ENCODE results near the gene HPSE.

GRCh38 chr4:83269256-83269655 lies 65.4 kb downstream of the HPSE start:
- TF ChIP-seq, protein P1, sequence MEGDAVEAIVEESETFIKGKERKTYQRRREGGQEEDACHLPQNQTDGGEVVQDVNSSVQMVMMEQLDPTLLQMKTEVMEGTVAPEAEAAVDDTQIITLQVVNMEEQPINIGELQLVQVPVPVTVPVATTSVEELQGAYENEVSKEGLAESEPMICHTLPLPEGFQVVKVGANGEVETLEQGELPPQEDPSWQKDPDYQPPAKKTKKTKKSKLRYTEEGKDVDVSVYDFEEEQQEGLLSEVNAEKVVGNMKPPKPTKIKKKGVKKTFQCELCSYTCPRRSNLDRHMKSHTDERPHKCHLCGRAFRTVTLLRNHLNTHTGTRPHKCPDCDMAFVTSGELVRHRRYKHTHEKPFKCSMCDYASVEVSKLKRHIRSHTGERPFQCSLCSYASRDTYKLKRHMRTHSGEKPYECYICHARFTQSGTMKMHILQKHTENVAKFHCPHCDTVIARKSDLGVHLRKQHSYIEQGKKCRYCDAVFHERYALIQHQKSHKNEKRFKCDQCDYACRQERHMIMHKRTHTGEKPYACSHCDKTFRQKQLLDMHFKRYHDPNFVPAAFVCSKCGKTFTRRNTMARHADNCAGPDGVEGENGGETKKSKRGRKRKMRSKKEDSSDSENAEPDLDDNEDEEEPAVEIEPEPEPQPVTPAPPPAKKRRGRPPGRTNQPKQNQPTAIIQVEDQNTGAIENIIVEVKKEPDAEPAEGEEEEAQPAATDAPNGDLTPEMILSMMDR (IDR thresholded peaks at IDR 0.05 in 2 of 3, conservative IDR thresholded peaks at IDR 0.05 in 1 of 3; ENCODE audit: borderline replicate concordance in 1 of 3, insufficient read depth in 1 of 3, low read depth in 2 of 3, low read length in 2 of 3): no peak
- TF ChIP-seq SRF (IDR thresholded peaks at IDR 0.05; ENCODE audit: low read depth) (no peak), EZH2 (IDR thresholded peaks at IDR 0.05) (no peak), ELF1 (IDR thresholded peaks at IDR 0.05; ENCODE audit: borderline replicate concordance, low read depth) (no peak), EZH2phosphoT487 (IDR thresholded peaks at IDR 0.05; ENCODE audit: borderline replicate concordance) (no peak), POLR2A (IDR thresholded peaks at IDR 0.05; ENCODE audit: borderline replicate concordance, extremely low read depth, insufficient read depth, insufficient read length) (no peak), CBX3 (IDR thresholded peaks at IDR 0.05; ENCODE audit: low read depth) (no peak), CEBPB (IDR thresholded peaks at IDR 0.05; ENCODE audit: low read depth) (no peak), EGR1 (IDR thresholded peaks at IDR 0.05; ENCODE audit: low read depth) (no peak)
- TF ChIP-seq, protein P2, sequence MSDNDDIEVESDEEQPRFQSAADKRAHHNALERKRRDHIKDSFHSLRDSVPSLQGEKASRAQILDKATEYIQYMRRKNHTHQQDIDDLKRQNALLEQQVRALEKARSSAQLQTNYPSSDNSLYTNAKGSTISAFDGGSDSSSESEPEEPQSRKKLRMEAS (IDR thresholded peaks at IDR 0.05): no peak
